B cell (primary cell): Measurements from ENCODE around the gene SH2D4B.

Experiments used
- CTCF ChIP-seq: fragments of 200-600 bp; IDR thresholded peaks from one replicate; pipeline ENCODE4 v1.8.0; 2022; ENCODE audit warnings: antibody characterized with exemption, mild to moderate bottlenecking
- EZH2 ChIP-seq: IDR thresholded peaks from 2 replicates; pipeline ENCODE4 v1.6.1; 2012; ENCODE audit warnings: borderline replicate concordance, low read depth, mild to moderate bottlenecking, moderate library complexity, low read length; ENCODE audit not compliant: insufficient read depth, poor library complexity, severe bottlenecking

GRCh38 chr10:80686734-80687475, 149.2 kb downstream of the SH2D4B start:
- TF ChIP-seq CTCF (no peak), EZH2 (no peak)
